NCI-H2171 (cell line): ENCODE results near the gene SLC1A1.

Source experiments
- DNase-seq: peaks from one replicate; lab custom pipeline; 2025; lab: John Stamatoyannopoulos, UW

The SLC1A1 gene

GRCh38 chr9:4489919-4490704, at the start of gene SLC1A1:
Gene SLC1A1, plus strand, starts transcription at chr9:4490468. Its CDS starts 212 bp downstream, at chr9:4490680.
- DNase-seq, result peak; percentile 73

DNA sequence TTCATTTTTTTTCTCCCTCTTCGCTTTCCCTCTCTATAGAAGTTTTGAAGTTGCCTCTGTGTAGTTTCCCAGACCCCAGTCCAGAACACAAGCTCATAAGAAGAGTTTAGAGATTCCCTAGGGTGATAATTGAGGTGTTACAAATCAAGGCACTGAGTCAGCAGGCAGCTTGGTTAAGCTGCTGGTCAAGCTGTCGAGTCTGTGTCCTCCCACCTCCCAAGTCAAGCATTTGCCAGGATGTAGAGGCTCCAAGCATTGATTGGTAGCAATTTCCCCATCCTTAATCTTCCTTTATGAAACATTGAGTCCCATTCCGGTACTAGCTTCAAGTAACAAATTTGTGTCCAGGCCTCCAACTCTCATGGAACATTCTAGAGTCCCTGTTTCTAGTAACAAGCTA, 47.5 kb upstream of the SLC1A1 start:
- no peak for DNase-seq

DNA sequence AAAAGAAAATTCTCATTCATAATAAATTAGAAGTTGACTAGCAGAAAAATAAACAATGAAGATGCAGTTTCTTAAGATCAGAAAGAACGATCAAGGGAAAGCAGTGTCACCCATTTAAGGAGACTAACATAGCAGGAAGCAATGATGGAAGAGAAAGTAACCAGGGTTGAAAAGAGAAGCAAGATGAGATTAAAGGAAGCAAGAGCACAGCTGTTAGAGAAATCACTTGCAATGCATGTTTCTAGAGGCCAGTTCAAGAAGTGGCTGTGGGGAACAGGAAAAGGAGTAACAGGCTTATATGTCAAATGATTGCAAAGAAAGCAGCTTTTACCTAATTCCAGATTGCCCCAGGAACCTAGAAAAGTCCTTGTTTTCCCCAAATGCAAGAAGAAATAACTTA, 46.8 kb upstream of the SLC1A1 start:
- no peak for DNase-seq

DNA sequence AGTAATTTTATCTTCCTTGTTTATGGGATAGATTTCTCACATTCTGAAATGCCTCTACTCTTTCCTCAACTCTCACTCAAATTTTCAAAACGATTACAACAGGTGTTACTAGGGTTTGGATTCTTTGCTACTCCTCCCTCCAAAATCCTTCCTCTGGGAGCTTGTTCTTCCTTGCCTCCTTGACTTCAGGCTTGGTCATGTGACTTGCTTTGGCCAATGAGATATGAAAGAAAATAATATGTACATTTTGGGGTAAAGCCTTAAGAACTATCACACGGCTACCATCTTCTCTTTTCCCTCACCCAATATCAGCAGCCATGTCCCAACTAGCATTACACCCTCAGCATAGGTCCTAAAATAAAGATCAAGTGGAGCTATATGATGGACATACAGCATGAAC, 28.8 kb upstream of the SLC1A1 start:
- DNase-seq, result no peak

DNA sequence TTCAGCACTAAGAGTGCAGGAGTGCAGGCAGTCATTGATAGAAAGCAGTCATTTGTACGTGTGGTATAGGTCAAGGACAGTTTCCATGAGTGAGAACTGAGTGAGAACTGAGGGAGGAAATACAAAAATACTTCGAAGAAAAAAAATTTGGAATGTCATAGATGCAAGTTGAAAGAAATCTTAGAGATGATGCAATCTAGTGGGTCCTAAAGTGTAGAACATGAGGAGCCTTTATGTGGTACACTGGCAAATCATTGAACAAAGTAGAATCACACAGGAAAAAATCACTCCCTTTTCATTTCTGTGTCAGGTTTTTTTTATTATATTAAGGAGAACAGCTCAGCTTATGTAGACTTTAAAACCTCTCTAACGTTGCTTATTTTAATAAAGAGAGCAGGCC, 26.4 kb upstream of the SLC1A1 start:
- DNase-seq, result no peak

DNA sequence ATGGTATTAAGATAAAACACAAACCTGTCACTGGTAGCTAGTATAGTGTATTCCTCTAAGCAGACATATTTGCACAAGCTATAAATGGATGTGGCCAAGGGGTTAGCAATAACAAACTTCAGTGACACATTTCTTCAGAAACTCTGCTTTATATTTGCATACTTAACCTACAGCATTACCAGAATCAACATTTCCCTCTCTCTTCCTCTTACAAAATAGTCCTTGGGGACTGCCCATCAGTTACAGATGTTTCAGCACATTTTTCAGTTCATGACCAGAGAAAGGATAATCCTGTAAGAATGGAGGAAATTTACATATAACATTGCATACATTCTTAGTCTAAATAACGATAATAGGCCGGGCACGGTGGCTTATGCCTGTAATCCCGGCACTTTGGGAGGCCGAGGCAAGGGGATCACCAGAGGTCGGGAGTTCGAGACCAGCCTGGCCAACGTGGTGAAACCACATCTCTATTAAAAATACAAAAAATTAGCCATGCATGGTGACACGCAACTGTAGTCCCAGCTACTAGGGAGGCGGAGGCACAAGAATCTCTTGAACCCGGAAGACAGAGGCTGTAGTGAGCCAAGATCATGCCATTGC, 25.3 kb upstream of the SLC1A1 start:
- DNase-seq, result no peak

DNA sequence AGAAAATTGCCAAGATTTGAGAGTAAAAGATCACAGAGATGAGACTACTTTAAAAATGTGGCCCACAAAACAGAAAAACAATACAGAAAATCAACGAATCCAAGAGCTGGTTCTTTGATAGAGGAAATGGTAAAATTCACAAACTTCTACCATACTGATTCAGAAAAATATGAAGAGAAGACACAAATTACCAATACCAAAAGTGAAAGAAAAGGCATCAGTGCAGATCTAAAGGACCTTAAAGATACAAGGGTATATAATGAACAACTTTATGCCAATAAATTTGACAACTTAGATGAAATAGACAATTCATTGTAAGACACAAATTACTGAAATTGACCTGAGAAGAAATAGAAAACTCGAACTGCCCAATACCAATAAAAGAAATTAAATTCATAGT, 24.4 kb upstream of the SLC1A1 start:
- no peak for DNase-seq

DNA sequence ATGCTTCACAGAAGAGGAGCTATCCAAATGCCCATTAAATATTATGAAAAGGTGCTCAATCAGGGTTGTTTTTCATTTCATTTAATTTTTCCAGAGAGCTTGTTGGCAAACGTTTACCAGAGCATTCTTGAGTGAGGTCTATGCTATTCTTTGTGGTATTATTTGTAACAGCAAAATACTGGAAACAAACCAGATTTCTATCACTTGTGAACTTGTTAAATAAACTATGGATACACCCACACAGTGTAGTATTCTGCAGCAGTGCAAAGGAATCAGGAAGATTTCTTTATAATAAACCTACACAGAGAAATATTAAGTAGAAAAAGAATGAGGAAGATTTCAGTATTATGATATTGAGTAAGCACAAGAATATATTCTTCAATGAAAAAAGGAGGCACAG, 15.0 kb upstream of the SLC1A1 start:
- DNase-seq, result no peak

DNA sequence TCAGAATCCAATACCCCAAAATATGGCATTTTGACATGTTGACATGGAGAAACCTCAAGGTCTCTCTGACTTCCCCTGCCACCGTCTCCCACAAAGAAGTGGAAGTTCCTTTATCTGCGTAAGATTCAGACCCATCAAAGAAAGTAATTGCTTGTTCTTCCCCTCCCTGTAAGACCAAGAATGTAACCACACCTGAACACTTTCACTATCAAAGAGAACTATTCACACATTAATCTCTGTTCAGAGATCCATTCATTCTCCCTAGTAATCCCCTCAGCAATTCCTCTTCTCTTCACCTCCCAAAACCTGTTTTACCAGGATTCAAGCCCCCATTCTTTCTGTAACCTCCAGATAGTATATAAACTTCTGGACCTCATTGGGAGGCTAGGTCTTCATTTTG, 4.1 kb upstream of the SLC1A1 start:
- no peak for DNase-seq

DNA sequence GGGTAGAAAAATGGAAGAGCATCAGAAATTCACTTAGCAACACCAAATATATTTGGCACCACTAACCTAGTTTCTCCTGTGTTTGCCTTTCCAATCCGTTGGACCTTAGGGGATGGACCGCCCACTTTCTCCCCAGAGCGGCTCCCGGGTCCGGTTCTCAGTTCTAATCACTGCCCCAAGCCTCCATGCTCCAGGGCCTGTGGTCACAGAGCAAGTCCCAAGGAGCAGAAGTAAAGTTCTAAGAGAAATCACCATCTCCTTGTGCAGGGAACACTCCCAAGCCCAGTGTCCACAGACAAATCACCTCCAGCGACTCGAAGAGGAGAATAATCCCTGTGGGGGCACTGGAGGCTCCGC, 728 bp upstream of the SLC1A1 start:
- no peak for DNase-seq

- DNase-seq, result no peak
These were observed 697 bp downstream of the SLC1A1 start for GRCh38 chr9:4490705-4491625.

- peak; percentile 6 for DNase-seq
These were observed 1.3 kb downstream of the SLC1A1 start for GRCh38 chr9:4491626-4491975.

- DNase-seq, result no peak
These were observed 4.1 kb downstream of the SLC1A1 start for GRCh38 chr9:4494332-4494731.

- DNase-seq, result no peak
These were observed 4.5 kb downstream of the SLC1A1 start for GRCh38 chr9:4494806-4495205.

DNA sequence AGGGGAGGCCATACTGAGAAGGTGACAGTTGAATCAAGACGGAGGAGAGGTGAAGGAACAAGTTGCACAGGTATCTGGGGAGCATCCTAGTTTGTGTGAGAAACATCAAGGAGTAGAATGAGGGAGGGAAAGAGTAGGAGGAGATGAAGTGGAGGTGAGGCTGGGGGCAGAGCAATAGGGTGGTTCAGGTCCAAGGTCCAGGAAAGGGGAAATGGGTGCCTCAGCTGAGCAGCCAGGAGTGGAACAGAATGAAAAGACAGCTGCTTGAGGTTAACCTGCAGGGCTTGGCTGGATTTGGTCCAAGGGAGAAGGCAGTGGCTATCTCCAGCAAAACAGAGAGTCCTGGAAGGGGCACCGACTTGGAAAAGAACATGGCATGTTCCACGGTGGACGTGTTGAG, 5.3 kb downstream of the SLC1A1 start:
- DNase-seq, result no peak

GRCh38 chr9:4496497-4496896, 6.2 kb downstream of the SLC1A1 start:
- DNase-seq, result no peak

- DNase-seq, result no peak
These were observed 7.1 kb downstream of the SLC1A1 start for GRCh38 chr9:4497395-4497794.

DNA sequence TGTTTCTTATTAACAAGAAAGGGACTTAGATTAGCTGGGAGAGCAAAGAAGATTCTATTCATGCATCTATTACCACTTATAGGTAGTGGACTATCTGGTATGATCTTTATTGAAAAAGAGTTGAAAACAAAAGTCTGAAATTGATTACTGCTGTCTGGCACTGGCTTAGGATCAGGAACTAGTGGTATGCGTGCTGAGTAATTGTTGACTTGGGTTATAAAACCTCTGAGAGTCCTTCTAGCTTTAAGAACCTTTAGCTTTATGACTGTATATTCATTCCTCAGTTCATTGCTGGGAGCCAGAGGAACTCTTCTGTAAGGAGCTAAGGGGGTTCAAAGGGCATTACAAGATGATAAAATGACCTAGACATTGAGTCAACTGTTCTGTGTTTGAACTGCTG, 7.6 kb downstream of the SLC1A1 start:
- no peak for DNase-seq

- peak; percentile 55 for DNase-seq
These were observed 9.6 kb downstream of the SLC1A1 start for GRCh38 chr9:4499917-4500316.

- DNase-seq, result no peak
These were observed 10.9 kb downstream of the SLC1A1 start for GRCh38 chr9:4501147-4501507.

GRCh38 chr9:4502444-4502843, 12.2 kb downstream of the SLC1A1 start:
- DNase-seq, result no peak

DNA sequence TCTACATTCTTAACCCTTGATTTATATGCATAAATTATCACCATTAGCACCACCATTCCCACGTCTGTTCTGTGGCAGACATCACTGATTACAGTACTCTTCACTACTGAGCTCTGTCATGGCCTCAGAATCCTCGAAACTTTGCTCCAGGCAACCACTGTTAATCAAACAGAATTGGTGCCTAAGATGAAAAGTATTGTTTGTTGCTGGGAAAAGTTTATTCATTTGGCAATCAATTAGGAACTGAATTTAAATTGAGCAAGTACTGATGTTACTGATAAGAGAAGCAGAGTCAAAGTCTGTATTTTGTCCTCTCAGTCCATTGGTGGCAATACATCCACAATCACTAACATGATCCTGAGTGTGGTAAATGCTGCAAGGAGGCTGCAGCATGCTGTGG, 12.8 kb downstream of the SLC1A1 start:
- no peak for DNase-seq

- DNase-seq, result no peak
These were observed 14.0 kb downstream of the SLC1A1 start for GRCh38 chr9:4504250-4504649.
